ACC112 (cell line): ENCODE results near the gene CD38.

Source experiments
- H2AFZ ChIP-seq: fragments of 200-600 bp; sonication (generic); one replicate; pipeline ENCODE4 v1.6.0; 2017; ENCODE audit warnings: antibody characterized with exemption, low read length; ENCODE audit not compliant: unreplicated experiment
- H3K27ac ChIP-seq: fragments of 200-600 bp; sonication (generic); 2 replicates; pipeline ENCODE4 v1.5.1; 2014; ENCODE audit warnings: low read depth, mild to moderate bottlenecking, antibody characterized with exemption, low read length, moderate library complexity
- H3K27me3 ChIP-seq: fragments of 200-600 bp; sonication (generic); 2 replicates; pipeline ENCODE4 v1.6.1; 2014; ENCODE audit warnings: mild to moderate bottlenecking, antibody characterized with exemption, low read length, moderate library complexity, mixed read lengths; ENCODE audit not compliant: insufficient read depth
- H3K36me3 ChIP-seq: fragments of 200-600 bp; sonication (generic); 2 replicates; pipeline ENCODE4 v1.6.1; 2016; ENCODE audit warnings: mild to moderate bottlenecking, antibody characterized with exemption, low read length, moderate library complexity, mixed read lengths; ENCODE audit not compliant: insufficient read depth
- H3K4me1 ChIP-seq: fragments of 200-600 bp; sonication (generic); one replicate; pipeline ENCODE4 v1.6.1; 2016; ENCODE audit warnings: low read length, mixed read lengths; ENCODE audit not compliant: insufficient read depth, unreplicated experiment, control insufficient read depth
- H3K4me3 ChIP-seq: fragments of 200-600 bp; sonication (generic); 2 replicates; pipeline ENCODE4 v1.5.1; 2014; ENCODE audit warnings: mild to moderate bottlenecking, low read depth, low read length
- H3K79me2 ChIP-seq: fragments of 200-600 bp; sonication (generic); one replicate; pipeline ENCODE4 v1.6.0; 2016; ENCODE audit warnings: low read length; ENCODE audit not compliant: control insufficient read depth, unreplicated experiment, insufficient read depth

The CD38 gene

DNA sequence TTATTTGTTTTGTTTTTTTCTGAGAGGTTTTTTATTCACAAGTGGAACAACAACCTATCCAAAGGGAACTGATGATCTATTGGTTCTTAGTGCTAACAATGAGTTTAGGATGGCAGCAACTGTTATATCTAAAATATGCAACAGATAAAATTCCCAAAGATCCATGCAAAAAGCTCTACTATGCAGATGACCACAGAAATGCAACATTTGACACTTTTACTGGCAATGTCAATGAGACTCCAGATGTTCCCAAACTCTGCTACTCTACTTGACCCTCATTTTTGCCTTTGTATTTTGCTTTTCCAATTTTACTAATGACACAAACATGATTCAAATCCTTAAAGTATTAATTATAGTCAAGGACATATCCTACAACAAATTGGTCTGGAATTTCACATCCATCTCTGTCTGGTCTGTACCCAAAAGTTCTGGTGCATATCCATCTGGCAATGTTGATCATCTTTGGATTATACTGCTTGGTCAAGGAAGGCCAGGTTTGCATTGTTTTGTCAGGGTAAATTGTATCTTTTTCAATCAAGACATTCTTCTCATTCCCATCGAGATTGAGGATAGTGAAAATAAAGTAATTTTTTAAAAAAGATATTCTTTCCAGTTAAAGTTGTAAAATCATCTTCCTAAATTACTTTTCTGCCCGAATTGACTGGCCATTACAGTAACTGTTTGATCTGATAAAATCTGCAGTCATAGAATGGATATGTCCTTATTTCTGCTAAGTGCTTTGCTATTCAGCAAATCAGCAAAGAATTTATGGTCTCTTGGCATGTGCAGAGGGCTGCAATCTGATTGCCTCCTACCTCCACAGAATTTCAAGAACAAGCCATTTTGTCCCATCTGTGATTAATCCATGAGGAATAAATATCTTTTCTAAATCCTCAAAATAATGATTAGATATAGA is 86.8 kb downstream of the CD38 start:
- Histone ChIP-seq H3K36me3 (no peaks in the 10 kb centered on the region), H2AFZ (no peak overlapping the region), H3K79me2 (no peaks in the 10 kb centered on the region), H3K27ac (no peak overlapping the region), H3K4me3 (no peak overlapping the region), H3K4me1 (no peaks in the 10 kb centered on the region), H3K27me3 (peaks cover 34% of the 10 kb centered on the region)

DNA sequence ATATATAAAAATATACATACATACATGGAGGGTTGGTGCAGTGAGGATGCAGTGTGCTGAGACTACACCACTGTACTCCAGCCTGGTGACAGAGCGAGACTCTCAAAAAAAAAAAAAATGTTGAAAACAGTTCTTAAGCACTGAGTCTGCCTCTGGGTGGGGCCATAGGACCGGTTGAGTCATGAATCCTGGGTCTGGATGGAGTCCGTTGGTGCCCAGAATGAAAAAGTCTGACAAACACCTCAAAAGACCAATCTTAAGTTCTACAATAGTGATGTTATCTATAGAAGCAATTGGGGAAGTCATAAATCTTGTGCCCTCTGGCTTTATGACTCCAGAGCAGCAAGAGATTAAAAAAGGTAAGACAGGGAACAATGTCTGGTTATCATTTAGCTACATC is 90.0 kb downstream of the CD38 start:
- H2AFZ ChIP-seq, result no peak overlapping the region
- H3K79me2 ChIP-seq, result no peaks in the 10 kb centered on the region
- no peaks in the 10 kb centered on the region for H3K4me1 ChIP-seq
- H3K27me3 ChIP-seq, result peaks cover 18% of the 10 kb centered on the region
- no peak overlapping the region for H3K27ac ChIP-seq
- H3K4me3 ChIP-seq, result no peak overlapping the region
- no peaks in the 10 kb centered on the region for H3K36me3 ChIP-seq

- H3K36me3 ChIP-seq, result no peaks in the 10 kb centered on the region
- no peak overlapping the region for H2AFZ ChIP-seq
- peaks cover 12% of the 10 kb centered on the region; the same call in 1 of the 2 replicates for H3K27me3 ChIP-seq
- H3K4me1 ChIP-seq, result no peaks in the 10 kb centered on the region
- no peak overlapping the region for H3K4me3 ChIP-seq
- no peaks in the 10 kb centered on the region for H3K79me2 ChIP-seq
- H3K27ac ChIP-seq, result no peak overlapping the region
Observed at GRCh38 chr4:15868826-15869413, 90.8 kb downstream of the CD38 start.

DNA sequence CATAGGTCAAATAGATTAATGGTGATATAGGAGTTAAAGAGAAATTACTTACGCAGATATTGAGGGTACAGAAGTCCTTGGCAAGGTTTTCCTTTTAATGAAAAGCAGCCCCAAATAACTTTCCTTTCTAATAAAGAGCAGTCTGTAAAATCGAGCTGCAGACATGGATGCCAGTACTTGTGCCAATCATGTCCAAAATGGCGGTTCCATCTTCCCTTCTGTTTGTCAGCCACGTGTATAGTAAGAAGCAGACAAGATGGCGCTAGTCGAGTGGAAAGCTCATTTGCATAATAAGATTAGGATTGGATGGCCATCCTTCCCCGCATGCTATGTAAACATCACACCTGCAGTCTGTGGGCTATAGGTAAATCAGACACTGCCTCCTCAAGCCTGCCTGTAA is 92.0 kb downstream of the CD38 start:
- H2AFZ ChIP-seq, result no peak overlapping the region
- no peaks in the 10 kb centered on the region for H3K79me2 ChIP-seq
- no peak overlapping the region for H3K27ac ChIP-seq
- peaks cover 12% of the 10 kb centered on the region; the same call in 1 of the 2 replicates for H3K27me3 ChIP-seq
- H3K4me3 ChIP-seq, result no peak overlapping the region
- no peaks in the 10 kb centered on the region for H3K36me3 ChIP-seq
- H3K4me1 ChIP-seq, result no peaks in the 10 kb centered on the region

DNA sequence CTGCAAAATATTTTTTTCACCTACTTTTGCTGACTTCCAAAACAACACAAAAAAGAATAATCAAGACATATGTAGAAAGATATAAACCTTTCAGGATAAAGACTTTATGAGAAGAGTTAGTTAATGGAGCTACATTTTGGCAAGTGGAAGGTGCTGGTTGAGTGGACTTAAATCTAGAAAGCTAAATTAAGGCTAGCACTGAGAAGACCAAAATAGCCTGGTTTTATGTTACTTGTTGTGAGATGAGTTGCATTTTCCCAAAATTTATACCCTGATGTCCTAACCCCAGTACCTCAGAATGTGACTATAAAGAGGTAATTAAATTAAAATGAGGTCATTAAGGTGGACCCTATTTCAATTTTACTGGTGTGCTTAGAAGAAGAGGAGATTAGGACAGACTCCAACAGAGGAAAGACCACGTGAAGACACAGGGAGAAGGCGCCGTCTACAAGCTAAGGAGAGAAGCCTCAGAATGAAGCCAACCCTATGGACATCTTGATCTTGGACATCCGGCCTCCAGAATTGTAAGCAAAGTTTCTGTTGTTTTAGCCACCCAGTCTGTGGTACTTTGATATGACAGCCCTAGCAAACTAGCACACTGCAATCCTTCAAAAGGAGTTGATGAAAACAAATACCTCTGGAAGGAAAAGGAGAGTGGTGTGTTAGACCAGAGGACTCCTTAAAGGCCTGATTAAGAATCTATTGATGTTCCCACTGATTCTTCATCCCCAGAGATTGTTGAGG is 93.0 kb downstream of the CD38 start:
- H3K27ac ChIP-seq, result no peak overlapping the region
- H2AFZ ChIP-seq, result no peak overlapping the region
- H3K4me1 ChIP-seq, result no peaks in the 10 kb centered on the region
- H3K4me3 ChIP-seq, result no peak overlapping the region
- H3K79me2 ChIP-seq, result no peaks in the 10 kb centered on the region
- peaks cover 12% of the 10 kb centered on the region; the same call in 1 of the 2 replicates for H3K27me3 ChIP-seq
- no peaks in the 10 kb centered on the region for H3K36me3 ChIP-seq

GRCh38 chr4:15873117-15873516 is 95.0 kb downstream of the CD38 start:
- Histone ChIP-seq H3K27me3 (peaks cover 27% of the 10 kb centered on the region), H2AFZ (no peak overlapping the region), H3K4me3 (no peak overlapping the region), H3K36me3 (no peaks in the 10 kb centered on the region), H3K4me1 (no peaks in the 10 kb centered on the region), H3K79me2 (no peaks in the 10 kb centered on the region), H3K27ac (no peak overlapping the region)

DNA sequence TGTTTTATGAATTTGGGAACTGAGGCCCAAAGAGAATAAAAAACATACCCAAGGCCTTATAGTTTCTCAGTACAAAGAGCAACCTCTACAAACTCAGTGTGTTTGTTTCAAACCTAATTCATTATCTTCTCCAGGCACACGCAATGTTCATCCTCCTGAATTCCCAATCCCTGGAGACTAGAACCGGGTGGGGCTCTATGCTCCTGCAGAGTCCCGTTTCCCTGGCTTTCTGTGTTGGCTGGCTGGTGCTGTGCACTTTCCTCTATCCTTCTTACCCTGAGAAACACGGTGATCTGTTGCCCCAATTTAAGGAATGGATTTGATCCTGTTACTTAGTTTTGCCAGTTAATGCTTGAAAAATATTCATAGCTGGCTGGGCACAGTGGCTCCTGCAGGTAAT is 96.5 kb downstream of the CD38 start:
- Histone ChIP-seq H3K79me2 (no peaks in the 10 kb centered on the region), H3K36me3 (no peaks in the 10 kb centered on the region), H3K27me3 (peaks cover 30% of the 10 kb centered on the region), H3K4me3 (no peak overlapping the region), H2AFZ (no peak overlapping the region), H3K27ac (no peak overlapping the region), H3K4me1 (no peaks in the 10 kb centered on the region)

GRCh38 chr4:15875663-15876460 is 97.7 kb downstream of the CD38 start:
- Histone ChIP-seq H3K4me3 (no peak overlapping the region), H2AFZ (no peak overlapping the region), H3K27ac (no peak overlapping the region), H3K79me2 (no peaks in the 10 kb centered on the region), H3K4me1 (no peaks in the 10 kb centered on the region), H3K27me3 (peaks cover 39% of the 10 kb centered on the region), H3K36me3 (no peaks in the 10 kb centered on the region)

GRCh38 chr4:15878011-15878410 is 99.9 kb downstream of the CD38 start:
- Histone ChIP-seq H3K4me1 (no peaks in the 10 kb centered on the region), H3K4me3 (no peak overlapping the region), H3K27me3 (peaks cover 37% of the 10 kb centered on the region), H3K36me3 (no peaks in the 10 kb centered on the region), H2AFZ (no peak overlapping the region), H3K79me2 (no peaks in the 10 kb centered on the region), H3K27ac (no peak overlapping the region)

GRCh38 chr4:15881820-15882219 is 103.7 kb downstream of the CD38 start:
- Histone ChIP-seq H2AFZ (no peak overlapping the region), H3K4me3 (no peak overlapping the region), H3K27me3 (peaks cover 33% of the 10 kb centered on the region), H3K79me2 (no peaks in the 10 kb centered on the region), H3K4me1 (no peaks in the 10 kb centered on the region), H3K36me3 (no peaks in the 10 kb centered on the region), H3K27ac (no peak overlapping the region)
